A549 (cell line): Measurements from ENCODE around the gene MTCP1.

Experiments
- CBX2 ChIP-seq: fragments of 200-600 bp; sonication (generic); IDR thresholded peaks from 2 replicates; pipeline ENCODE4 v1.6.1; 2016; ENCODE audit warnings: low read depth, mild to moderate bottlenecking, borderline replicate concordance
- JUN ChIP-seq, 2 experiments: fragments of >200 bp; sonication (Bioruptor Twin); formaldehyde crosslinking; IDR thresholded peaks; 2 replicates in 1 of 2; 3 replicates in 1 of 2; pipeline ENCODE4 v1.6.1; 2016 to 2017
- PHF8 ChIP-seq: fragments of 200-600 bp; sonication (generic); IDR thresholded peaks from 2 replicates; pipeline ENCODE4 v1.6.1; 2016; ENCODE audit warnings: low read depth, mild to moderate bottlenecking, antibody characterized with exemption, moderate library complexity, borderline replicate concordance

- TF ChIP-seq CBX2: no peak
- TF ChIP-seq JUN (IDR thresholded peaks at IDR 0.05): no peak
- TF ChIP-seq PHF8: peak; percentile 88
Measured at GRCh38 chrX:155070663-155070974, 317 bp downstream of the MTCP1 start.
